ENCODE data around the gene RASGEF1C.

Gene RASGEF1C

DNA sequence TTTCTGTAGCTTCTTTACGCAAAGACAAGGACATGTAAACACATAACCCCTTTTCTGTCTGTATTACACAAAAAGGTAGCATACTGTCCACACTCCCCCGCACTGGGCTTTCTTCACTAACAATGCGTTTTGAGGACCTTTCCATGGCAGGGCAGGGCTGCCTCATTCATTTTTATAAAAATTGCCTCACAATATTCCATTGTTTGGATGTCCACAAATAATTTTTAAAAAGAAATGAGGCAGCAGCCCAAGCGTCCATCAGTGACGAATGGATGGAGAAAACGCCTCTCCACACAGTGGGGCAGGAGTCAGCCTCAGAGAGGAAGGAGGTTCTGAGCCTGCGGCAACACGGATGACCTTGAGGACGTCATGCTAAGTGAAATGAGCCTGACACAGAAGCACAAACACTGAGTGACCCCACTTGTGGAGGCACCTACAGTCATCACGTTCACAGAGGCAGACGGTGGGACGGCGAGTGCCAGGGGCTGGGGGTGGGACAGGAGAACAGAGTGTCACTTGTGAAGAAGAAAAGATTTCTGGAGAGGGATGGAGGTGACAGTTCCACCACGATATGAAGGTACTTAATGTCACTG is 67.8 kb downstream of the RASGEF1C start:
- Mint-ChIP-seq H3K36me3 (peaks cover 1% of the 10 kb centered on the region), H3K27ac (no peak overlapping the region), H3K9me3 (peaks cover 3% of the 10 kb centered on the region), H3K4me1 (no peaks in the 10 kb centered on the region), H3K4me3 (no peak overlapping the region), H3K27me3 (peaks cover 55% of the 10 kb centered on the region)
- no peak for ATAC-seq

DNA sequence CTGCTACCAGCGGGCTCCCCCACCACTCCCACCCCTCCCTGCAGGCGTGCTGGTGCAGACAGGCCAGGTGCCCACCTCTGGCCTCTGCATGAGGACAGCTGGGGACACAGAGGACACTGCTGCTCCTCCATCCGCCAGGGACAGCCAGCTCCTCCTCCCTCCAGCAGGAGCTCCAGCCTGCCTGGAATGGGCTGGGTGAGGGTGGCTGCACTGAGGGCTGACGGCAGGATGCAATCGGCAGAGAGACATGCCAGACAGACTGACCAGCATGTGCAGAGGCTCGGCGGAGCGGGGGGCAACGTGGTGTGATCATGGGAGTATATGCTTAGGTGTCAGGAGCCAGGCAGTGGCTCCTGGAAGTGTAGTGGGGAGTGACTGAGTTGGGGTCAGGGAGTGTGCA is 68.4 kb downstream of the RASGEF1C start:
- Mint-ChIP-seq H3K36me3 (no peaks in the 10 kb centered on the region), H3K4me1 (no peaks in the 10 kb centered on the region), H3K9me3 (no peaks in the 10 kb centered on the region), H3K4me3 (no peak overlapping the region), H3K27me3 (peaks cover 52% of the 10 kb centered on the region), H3K27ac (no peak overlapping the region)
- no peak for ATAC-seq

DNA sequence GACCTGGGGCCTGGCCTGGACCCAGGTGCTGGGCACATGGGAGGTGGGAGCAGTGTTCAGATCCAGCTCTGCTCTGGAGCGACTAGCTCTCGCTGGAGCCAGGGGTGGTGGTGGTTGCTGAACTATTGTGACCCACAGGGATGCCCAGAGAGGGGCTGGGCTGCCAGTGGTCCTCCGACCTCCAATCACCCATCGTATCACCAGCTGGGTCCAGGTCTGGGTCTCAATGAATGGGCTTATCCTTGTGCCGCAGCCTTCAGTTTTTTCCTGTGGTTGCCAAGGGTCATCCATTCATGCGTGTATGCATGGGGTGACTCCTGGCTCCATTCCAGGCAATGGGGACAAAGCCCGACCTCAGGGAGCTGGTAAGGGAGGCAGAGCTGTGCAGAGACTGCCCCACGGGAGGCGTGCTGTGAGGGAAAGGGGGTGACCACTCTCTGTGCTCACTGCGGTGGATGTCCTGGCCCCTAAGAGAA is 68.9 kb downstream of the RASGEF1C start:
- no peak overlapping the region for H3K4me3 Mint-ChIP-seq
- H3K4me1 Mint-ChIP-seq = no peaks in the 10 kb centered on the region
- peaks cover 52% of the 10 kb centered on the region for H3K27me3 Mint-ChIP-seq
- no peaks in the 10 kb centered on the region for H3K9me3 Mint-ChIP-seq
- ATAC-seq = no peak
- H3K36me3 Mint-ChIP-seq = no peaks in the 10 kb centered on the region
- no peak overlapping the region for H3K27ac Mint-ChIP-seq

DNA sequence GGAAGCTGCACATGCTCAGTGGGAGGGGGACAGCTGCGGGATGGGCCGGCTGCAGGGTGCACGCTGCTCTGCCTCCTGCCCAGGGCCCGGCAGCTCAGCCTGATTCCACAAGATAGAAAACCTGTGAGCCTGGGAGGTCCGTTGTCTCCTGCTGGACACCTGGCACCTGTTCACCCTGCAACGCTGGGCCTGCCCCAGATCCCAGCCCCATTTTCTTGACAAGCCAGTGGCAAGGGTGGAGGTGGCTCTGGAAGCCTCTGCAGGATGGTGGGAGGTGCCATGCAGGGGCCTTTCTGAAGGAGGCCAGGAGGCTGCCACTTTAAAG is 69.3 kb downstream of the RASGEF1C start:
- H3K27ac Mint-ChIP-seq = no peak overlapping the region
- H3K27me3 Mint-ChIP-seq = peaks cover 52% of the 10 kb centered on the region
- H3K4me1 Mint-ChIP-seq = no peaks in the 10 kb centered on the region
- no peak for ATAC-seq
- H3K4me3 Mint-ChIP-seq = no peak overlapping the region
- no peaks in the 10 kb centered on the region for H3K36me3 Mint-ChIP-seq
- H3K9me3 Mint-ChIP-seq = peaks cover 2% of the 10 kb centered on the region

DNA sequence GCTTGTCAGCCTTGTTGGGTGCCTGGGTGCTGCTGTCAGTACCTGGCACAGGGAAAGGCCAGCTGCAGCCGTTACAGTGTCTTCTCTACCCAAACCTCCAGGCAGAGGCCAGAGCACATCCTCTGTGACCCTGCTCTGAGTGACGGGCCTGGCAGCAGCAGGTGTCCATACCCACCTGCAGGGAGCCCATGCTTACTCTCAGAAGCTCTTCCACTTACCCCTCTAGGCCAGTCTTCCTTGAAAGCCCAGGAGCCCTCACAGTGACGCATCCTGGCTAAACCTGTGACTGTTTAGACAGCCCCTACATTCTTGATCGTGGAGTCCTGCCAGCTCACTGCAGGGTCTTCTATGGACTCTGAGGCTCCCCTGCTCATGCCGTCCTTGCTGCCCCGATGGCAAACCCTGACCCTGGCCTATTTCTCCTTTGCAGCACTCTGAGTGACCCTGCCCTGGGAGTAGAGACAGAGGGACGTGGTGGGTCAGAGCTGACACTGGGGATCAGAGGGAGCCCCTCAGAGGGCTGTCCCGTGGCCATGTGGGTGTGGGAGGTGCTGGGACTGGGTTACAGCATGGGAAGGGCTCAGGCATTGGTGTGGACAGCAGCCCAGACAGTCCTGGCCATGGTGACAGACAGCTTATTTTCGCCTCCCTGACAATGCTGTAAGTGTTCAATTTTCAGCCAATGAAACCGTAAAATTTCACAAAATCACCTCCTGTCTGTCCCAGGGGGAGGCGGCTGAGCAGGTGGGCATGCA is 69.9 kb downstream of the RASGEF1C start:
- Mint-ChIP-seq H3K4me1 (no peaks in the 10 kb centered on the region), H3K4me3 (no peak overlapping the region), H3K27ac (no peak overlapping the region), H3K36me3 (no peaks in the 10 kb centered on the region), H3K9me3 (peaks cover 4% of the 10 kb centered on the region), H3K27me3 (peaks cover 52% of the 10 kb centered on the region)
- no peak for ATAC-seq

DNA sequence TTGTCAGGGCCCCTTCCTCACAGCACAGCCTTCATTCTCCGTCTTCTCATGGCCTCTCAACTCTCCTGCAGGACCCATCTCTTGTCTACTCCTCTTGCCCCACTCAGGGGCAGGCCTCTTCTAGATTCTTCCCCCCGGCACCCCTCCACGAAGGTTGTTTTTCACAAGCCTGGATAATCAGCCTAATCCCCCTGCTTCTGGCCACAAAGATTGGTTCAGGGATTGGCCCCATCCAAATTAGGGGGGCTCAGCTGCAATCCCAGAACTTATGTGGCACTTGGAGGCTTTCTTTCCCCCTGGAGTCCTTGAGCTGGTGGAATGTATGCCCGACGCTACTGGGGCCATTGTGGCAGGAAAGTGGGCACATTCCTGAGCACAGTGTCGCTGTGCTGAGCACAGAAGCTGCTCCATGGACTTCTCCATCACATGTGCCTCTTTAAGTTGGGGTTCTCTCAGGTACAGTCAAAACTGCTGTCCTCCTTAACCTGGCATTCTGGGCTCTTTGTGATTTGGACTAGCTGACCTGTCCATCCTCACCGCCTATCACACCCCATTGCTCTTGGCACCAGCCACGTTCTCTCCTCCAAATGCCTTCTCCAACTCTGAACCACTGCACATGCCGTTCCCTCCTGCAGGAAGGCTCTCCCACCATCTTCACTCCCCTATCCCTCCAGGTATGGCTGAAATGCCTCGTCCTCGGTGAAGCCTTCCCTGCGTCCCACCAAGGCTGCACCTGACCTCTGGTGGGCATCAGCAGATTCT is 70.6 kb downstream of the RASGEF1C start:
- no peaks in the 10 kb centered on the region for H3K36me3 Mint-ChIP-seq
- no peak for ATAC-seq
- peaks cover 4% of the 10 kb centered on the region for H3K9me3 Mint-ChIP-seq
- H3K4me3 Mint-ChIP-seq = no peak overlapping the region
- H3K27me3 Mint-ChIP-seq = peaks cover 52% of the 10 kb centered on the region
- H3K4me1 Mint-ChIP-seq = no peaks in the 10 kb centered on the region
- no peak overlapping the region for H3K27ac Mint-ChIP-seq

DNA sequence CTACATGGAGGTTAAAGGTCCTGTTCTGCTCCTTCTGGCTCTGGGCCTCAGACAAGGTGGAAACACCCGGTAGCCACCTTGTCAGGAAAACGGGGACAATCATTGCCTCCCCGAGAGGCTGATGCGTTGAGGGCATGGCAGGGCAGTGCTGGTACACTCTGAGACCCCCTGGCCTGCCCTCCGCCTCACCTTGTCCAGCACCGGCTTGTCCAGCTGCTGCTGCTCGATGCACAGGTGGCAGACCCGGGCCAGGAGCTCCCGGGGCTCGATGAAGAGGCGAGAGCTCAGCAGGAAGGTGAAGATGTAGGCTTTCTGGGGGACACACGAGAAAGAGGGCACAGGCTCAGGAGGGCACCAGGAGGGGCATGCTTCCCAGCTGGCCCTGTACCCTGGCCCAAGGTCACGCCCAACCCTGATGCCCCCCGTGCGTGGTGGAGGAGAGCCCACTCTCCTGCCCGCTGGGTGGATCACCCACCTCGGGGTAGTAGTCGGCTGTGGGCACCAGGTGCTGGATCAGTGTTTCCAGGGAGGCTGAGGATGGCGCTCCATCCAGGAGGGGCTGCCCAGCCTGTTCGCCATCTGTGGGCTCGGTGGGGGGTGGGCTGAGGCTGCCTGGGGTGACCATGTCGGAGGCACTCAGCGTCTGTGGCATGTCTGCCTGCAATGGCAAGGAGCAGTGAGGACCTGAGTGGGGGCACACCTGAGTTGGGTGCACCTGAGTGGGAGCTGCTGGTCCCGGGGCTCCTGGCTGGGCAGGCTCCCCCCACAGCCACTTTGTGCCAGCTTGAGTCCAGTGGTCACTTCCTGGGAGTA is 71.4 kb downstream of the RASGEF1C start:
- Mint-ChIP-seq H3K27me3 (peaks cover 52% of the 10 kb centered on the region), H3K27ac (no peak overlapping the region), H3K4me3 (no peak overlapping the region), H3K9me3 (peaks cover 4% of the 10 kb centered on the region), H3K36me3 (no peaks in the 10 kb centered on the region), H3K4me1 (no peaks in the 10 kb centered on the region)
- ATAC-seq = no peak

DNA sequence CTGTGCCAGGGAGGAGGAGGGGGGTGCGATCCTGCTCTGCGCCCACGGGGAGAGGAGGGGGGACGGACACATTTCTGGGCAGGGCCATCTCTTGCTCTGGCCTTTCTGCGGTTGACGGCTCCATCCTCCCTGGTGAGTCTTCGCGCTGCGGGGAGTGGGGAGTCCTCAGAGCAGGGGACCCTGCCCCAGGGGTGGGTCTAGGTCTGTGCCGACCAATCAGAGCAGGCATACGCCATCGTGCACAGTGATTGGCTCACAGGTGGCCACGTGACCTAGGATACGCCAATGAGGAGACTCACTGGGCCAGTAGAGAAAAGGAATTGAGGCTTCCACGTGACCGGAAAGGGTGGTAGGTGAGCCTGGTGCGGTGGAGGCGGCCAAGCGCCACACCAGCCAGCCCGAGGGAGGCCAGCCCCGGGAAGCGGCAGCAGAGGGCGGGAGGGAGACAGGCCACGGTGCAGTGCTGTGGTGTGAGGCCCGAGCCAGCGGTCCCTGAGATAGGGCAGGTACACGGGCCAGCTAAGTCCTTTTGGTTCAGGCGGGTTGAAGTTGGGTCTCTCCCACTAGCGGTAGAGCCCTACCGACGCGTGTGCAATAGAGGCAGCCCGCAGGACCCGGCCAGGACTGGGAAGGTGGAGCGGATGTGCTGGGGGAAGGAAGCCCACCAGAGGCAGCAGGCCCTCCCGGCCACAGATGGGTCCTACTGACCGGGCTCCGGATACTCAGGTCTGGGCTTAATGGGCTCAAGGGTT is 72.2 kb downstream of the RASGEF1C start:
- Mint-ChIP-seq H3K27ac (no peak overlapping the region), H3K27me3 (peaks cover 52% of the 10 kb centered on the region), H3K4me3 (no peak overlapping the region), H3K36me3 (no peaks in the 10 kb centered on the region), H3K4me1 (no peaks in the 10 kb centered on the region), H3K9me3 (peaks cover 4% of the 10 kb centered on the region)
- ATAC-seq = no peak

DNA sequence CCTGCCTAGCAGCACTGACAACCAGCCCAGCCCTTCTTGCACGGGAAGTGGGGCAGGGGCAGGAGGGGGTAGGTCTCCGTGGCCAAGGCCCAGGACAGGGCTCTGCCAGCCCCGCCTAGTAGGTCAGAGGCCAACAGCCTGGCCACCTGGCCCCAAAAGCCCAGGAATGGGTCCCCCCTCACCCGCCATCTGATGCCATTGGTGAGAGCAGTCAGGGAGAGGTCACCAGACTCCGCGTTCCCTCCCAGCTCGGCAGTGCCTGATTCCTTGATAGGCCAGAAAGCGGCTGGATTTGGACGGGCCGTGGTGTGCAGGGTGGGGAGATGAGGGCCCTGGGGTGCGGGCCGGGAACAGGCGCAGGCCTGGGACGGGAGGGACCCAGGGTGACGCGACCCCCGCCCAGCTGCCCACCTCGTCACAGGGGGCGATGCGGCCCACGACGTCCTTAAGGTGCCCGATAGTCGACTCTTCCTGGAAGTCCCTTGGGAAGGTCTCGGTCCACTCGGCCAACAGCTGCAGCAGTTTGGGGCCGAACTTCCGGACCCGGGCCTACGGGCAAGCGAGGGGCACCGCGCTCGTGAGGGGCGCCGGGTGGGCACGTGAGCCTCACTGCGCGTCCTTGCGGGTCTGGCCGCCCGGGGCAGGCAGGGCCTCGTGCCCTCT is 72.9 kb downstream of the RASGEF1C start:
- no peak overlapping the region for H3K27ac Mint-ChIP-seq

DNA sequence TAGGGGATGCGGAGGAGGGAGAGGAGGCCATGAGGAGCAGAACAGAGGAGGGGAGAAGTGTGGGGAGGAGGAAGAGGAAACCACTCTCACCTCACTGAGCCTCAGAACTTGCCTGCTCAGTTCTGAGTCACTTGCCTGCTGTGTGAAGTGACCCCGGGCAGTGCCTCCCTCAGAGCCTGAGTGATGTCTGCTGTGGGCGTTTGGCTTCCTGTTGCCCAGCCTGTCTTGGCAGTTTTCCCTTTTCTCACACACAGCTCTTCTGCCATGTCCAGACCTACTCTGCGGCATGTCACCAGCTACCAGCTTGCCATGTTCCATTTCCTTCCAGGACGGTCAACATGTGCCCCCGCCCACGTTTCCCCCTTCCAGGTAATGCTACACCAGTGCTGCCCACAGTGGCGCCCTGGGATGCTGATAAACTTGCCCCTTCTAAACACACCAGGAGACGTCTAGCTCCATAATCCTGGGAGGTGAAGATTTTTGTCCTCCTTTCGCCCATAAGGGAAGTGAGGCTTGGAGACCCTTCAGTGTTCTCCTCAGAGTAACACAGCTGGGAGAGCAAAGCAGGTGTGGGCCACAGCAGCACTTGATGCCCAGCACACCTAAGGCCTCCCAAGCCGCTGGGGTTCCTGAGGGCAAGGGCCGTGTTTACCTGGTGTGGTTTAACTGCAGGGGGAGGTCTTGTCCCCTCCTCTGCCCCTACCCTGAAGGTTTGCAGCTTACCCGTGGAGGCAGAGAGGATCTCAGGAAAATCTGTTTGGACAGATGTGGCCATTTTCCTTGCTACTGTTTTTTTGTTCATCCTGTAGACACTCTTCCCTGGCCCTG is 73.7 kb downstream of the RASGEF1C start:
- Mint-ChIP-seq H3K4me1 (no peaks in the 10 kb centered on the region), H3K4me3 (no peak overlapping the region), H3K27me3 (peaks cover 38% of the 10 kb centered on the region), H3K36me3 (no peaks in the 10 kb centered on the region), H3K9me3 (peaks cover 4% of the 10 kb centered on the region), H3K27ac (no peak overlapping the region)
- no peak for ATAC-seq

More for the DNA sequence above, 72.9 kb downstream of the RASGEF1C start:
- Mint-ChIP-seq H3K27me3 (peaks cover 45% of the 10 kb centered on the region), H3K4me3 (no peak overlapping the region), H3K4me1 (no peaks in the 10 kb centered on the region), H3K9me3 (peaks cover 4% of the 10 kb centered on the region), H3K36me3 (no peaks in the 10 kb centered on the region)
- no peak for ATAC-seq

DNA sequence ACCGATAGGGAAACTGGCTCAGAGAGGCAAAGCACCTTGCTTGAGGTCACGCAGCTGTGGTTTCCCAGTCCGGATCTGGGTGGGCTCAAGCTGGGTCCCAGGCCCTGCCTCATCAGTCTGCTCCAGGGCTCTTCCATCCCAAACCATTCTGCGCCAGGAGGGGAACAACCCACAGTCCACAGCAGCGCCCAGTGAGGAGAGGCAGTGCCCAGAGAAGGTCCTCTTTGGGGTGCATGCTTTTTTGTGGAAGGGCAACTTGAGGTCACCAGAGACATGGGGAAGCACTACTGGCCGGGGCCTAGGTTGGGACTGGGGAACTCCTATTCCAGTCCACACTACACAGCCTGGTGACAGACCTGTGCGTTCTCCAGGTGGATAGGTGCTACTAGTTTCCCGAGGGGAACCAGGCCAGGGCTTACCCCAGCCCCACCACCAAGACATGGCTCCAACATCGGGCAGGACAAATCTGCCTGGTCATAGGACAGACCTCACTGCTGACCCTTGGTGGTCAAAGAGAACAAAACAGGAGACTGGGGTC is 75.0 kb downstream of the RASGEF1C start:
- no peak overlapping the region for H3K27ac Mint-ChIP-seq
- peaks cover 25% of the 10 kb centered on the region for H3K27me3 Mint-ChIP-seq
- ATAC-seq = no peak
- no peaks in the 10 kb centered on the region for H3K36me3 Mint-ChIP-seq
- H3K4me1 Mint-ChIP-seq = no peaks in the 10 kb centered on the region
- peaks cover 4% of the 10 kb centered on the region for H3K9me3 Mint-ChIP-seq
- H3K4me3 Mint-ChIP-seq = no peak overlapping the region

DNA sequence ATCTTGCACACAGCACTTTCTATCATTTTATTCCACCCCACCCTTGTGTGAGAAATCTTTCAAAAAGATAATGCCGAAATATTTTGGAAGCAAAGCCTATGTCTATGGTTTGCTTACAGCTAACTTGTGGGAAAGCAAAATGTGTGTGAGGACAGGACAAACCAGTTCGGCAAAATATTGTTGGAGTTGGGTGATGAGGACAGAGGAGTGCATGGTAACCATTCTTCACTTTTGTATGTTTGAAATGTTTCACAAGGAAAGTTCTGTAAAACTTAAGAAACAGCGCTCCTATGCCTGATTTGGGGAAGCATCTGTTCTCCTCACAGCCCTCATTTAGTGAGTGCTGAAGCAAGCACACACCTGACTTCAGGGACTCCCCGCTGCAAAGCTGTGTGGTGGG is 75.5 kb downstream of the RASGEF1C start:
- Mint-ChIP-seq H3K36me3 (no peaks in the 10 kb centered on the region), H3K27me3 (peaks cover 20% of the 10 kb centered on the region), H3K9me3 (peaks cover 4% of the 10 kb centered on the region), H3K4me3 (no peak overlapping the region), H3K27ac (no peak overlapping the region), H3K4me1 (no peaks in the 10 kb centered on the region)
- no peak for ATAC-seq

DNA sequence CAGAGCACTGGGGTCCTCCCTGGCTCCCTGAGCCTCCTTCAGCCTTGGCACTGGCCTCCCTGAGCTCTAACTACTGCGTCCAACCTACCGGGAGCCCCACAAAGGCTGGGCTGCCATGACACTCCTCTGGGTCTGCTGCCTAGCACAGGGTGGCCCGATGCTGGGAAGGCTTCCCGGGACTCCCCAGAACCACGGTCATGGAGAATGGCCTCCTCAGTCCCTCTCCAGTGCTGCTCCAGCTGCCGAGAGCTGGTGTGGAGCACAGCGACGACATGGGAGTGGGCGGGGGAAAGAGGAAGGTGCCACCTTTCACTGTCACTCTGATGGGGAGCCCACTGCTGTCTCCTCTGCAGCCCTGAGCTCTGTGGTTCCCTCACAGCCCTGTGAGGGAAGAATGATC is 76.0 kb downstream of the RASGEF1C start:
- no peak for ATAC-seq
- Mint-ChIP-seq H3K4me1 (no peaks in the 10 kb centered on the region), H3K27me3 (peaks cover 16% of the 10 kb centered on the region), H3K4me3 (no peak overlapping the region), H3K27ac (no peak overlapping the region), H3K36me3 (no peaks in the 10 kb centered on the region), H3K9me3 (peaks cover 4% of the 10 kb centered on the region)
